CD4-positive, alpha-beta T cell treated with Interleukin-15 for 4 hours (primary cell): ENCODE results near the gene ILDR2.

Source experiments
- DNase-seq: peaks from one replicate; pipeline ENCODE4 v3.0.0-alpha.2; 2020; ENCODE audit warnings: low spot score

ILDR2 gene

GRCh38 chr1:166975361-166976129, at the start of gene ILDR2:
ILDR2 (minus strand) TSS chr1:166975540; CDS start chr1:166975268, 272 bp downstream.
- peak; percentile 25 for DNase-seq

- no peak for DNase-seq
Measured at GRCh38 chr1:167022384-167022783, 47.0 kb upstream of the ILDR2 start.

GRCh38 chr1:167016100-167016750, 40.9 kb upstream of the ILDR2 start:
- DNase-seq = no peak

GRCh38 chr1:167013108-167013929, 38.0 kb upstream of the ILDR2 start:
- no peak for DNase-seq

GRCh38 chr1:167012570-167012969, 37.2 kb upstream of the ILDR2 start:
- DNase-seq = no peak

- no peak for DNase-seq
Measured at GRCh38 chr1:167011560-167012191, 36.3 kb upstream of the ILDR2 start.

- no peak for DNase-seq
Measured at GRCh38 chr1:167003711-167004110, 28.4 kb upstream of the ILDR2 start.

GRCh38 chr1:167002354-167002753, 27.0 kb upstream of the ILDR2 start:
- no peak for DNase-seq

GRCh38 chr1:167000546-167000945, 25.2 kb upstream of the ILDR2 start:
- DNase-seq = no peak

- no peak for DNase-seq
Measured at GRCh38 chr1:166999500-167000055, 24.2 kb upstream of the ILDR2 start.

GRCh38 chr1:166999075-166999474, 23.7 kb upstream of the ILDR2 start:
- no peak for DNase-seq

- DNase-seq = no peak
Measured at GRCh38 chr1:166988974-166989515, 13.7 kb upstream of the ILDR2 start, which contains the start of gene MAEL. MAEL (plus strand) TSS chr1:166989280; CDS start chr1:166989353, 73 bp downstream.

- no peak for DNase-seq
Measured at GRCh38 chr1:166981589-166981988, 6.2 kb upstream of the ILDR2 start.

GRCh38 chr1:166980818-166981217, 5.5 kb upstream of the ILDR2 start:
- no peak for DNase-seq

- no peak for DNase-seq
Measured at GRCh38 chr1:166980383-166980782, 5.0 kb upstream of the ILDR2 start.

- DNase-seq = no peak
Measured at GRCh38 chr1:166978821-166979220, 3.5 kb upstream of the ILDR2 start.

GRCh38 chr1:166977951-166978350, 2.6 kb upstream of the ILDR2 start:
- no peak for DNase-seq

GRCh38 chr1:166974647-166975345, 544 bp downstream of the ILDR2 start:
- DNase-seq = peak; percentile 13

GRCh38 chr1:166972826-166973225, 2.5 kb downstream of the ILDR2 start:
- no peak for DNase-seq

- no peak for DNase-seq
Measured at GRCh38 chr1:166972193-166972592, 3.1 kb downstream of the ILDR2 start.

- no peak for DNase-seq
Measured at GRCh38 chr1:166971252-166971651, 4.1 kb downstream of the ILDR2 start.
